K562 (cell line): ENCODE data around the gene GPX7.

Source experiments
- CBX8 ChIP-seq: fragments of 200-600 bp; sonication (generic); IDR thresholded peaks from 2 replicates; pipeline ENCODE4 v1.6.1; 2012; ENCODE audit warnings: borderline replicate concordance, mixed run types, low read depth, mild to moderate bottlenecking, moderate library complexity, mixed read lengths, low read length, control low read depth, inconsistent platforms; ENCODE audit not compliant: poor library complexity, severe bottlenecking; ENCODE audit errors: extremely low read depth
- DNMT1 ChIP-seq: fragments of 450-650 bp; IDR thresholded peaks from 2 replicates; pipeline ENCODE4 v1.6.1; 2016; ENCODE audit warnings: antibody characterized with exemption, mild to moderate bottlenecking
- HSF4 ChIP-seq: fragments of 250-450 bp; sonication (Bioruptor Pico); IDR thresholded peaks from 2 replicates; pipeline ENCODE4 v2.1.2; 2022; ENCODE audit warnings: mild to moderate bottlenecking, moderate library complexity, borderline replicate concordance

DNA sequence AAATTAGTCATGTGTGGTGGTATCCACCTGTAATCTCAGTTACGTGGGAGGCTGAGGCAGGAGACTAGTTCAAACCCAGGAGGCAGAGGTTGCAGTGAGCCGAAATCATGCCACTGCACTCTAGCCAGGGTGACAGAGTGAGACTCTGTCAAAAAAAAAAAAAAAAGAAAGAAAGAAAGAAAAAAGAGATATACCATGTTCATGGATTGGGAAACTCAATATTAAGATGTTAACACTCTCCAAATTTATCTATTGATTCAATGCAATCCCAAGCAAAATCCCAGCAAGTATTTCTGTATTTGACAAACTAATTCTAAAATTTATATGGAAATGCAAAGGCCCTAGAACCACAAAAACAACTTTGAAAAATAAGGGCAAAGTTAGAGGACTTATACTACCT, 19.8 kb downstream of the GPX7 start:
- TF ChIP-seq CBX8 (no peak), DNMT1 (no peak), HSF4 (CRISPR knock-in tag) (no peak)
